ENCODE measurements around the gene ARFIP1. TPM values are rescaled to one million over a fixed set of nuclear protein-coding genes. Genes with fewer than 3 reads are reported as not detected.

ARFIP1 gene
- total RNA-seq, 1 donor from 2014 or later = 56.5 TPM

GRCh38 chr4:152960082-152960481 lies 180.3 kb downstream of the ARFIP1 start:
- no peak for DNase-seq (ENCODE audit: low spot score)

GRCh38 chr4:152961014-152961772 lies 181.4 kb downstream of the ARFIP1 start:
- DNase-seq (ENCODE audit: low spot score) = no peak

DNA sequence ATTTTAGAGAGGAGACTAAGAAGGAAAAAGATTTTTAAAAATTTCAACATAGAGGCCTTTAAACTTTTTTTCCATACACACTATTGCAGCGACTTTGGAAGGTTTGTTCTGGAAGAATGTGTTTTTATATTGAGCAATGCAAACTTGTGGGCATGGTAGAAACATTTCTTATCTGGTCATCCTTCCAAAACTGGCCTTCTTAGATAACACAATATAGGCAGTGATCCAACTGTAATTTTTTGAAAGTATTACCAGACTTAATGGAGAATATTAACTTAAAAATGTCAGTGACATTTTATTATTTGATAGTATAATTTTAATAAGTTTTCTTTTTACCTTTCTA lies 182.0 kb downstream of the ARFIP1 start:
- no peak for DNase-seq (ENCODE audit: low spot score)

Other genes with a start within 250 kb of the ARFIP1 start
- 70.3 TPM for gene FBXW7, start 243.9 kb upstream of the ARFIP1 start, total RNA-seq
- gene TMEM154, start 100.0 kb upstream of the ARFIP1 start, total RNA-seq = 86.5 TPM
- gene TIGD4, start 224 bp upstream of the ARFIP1 start, total RNA-seq = 1.6 TPM
- 4.7 TPM for gene FHDC1, start 156.4 kb downstream of the ARFIP1 start, total RNA-seq